Trophoblast cell (in vitro differentiated cells and primary cell): ENCODE measurements around the gene FOXC2.

ENCODE experiments used
- DNase-seq, 2 donors: peaks; one replicate each; pipeline ENCODE4 v3.0.0-alpha.2; 2016
- H2AFZ ChIP-seq: 2 replicates; pipeline ENCODE4 v1.6.1; 2013; ENCODE audit warnings: low read length, moderate library complexity, mild to moderate bottlenecking; ENCODE audit not compliant: insufficient read depth, poor library complexity
- H2AK5ac ChIP-seq: 2 replicates; pipeline ENCODE4 v1.6.1; 2013; ENCODE audit warnings: mild to moderate bottlenecking, low read length
- H2BK120ac ChIP-seq: 2 replicates; pipeline ENCODE4 v1.6.1; 2013; ENCODE audit warnings: low read length, mild to moderate bottlenecking, moderate library complexity; ENCODE audit not compliant: insufficient read depth, poor library complexity
- H2BK12ac ChIP-seq: 2 replicates; pipeline ENCODE4 v1.6.1; 2013; ENCODE audit warnings: mild to moderate bottlenecking, low read length, moderate library complexity
- H2BK5ac ChIP-seq: 2 replicates; pipeline ENCODE4 v1.6.1; 2013; ENCODE audit warnings: low read length, low read depth, moderate library complexity, mild to moderate bottlenecking; ENCODE audit not compliant: poor library complexity
- H3K14ac ChIP-seq: 2 replicates; pipeline ENCODE4 v1.6.1; 2013; ENCODE audit warnings: mild to moderate bottlenecking, low read length
- H3K18ac ChIP-seq: 2 replicates; pipeline ENCODE4 v1.6.1; 2013; ENCODE audit warnings: mild to moderate bottlenecking, low read length
- H3K23ac ChIP-seq: 2 replicates; pipeline ENCODE4 v1.6.1; 2013; ENCODE audit warnings: low read length
- H3K27ac ChIP-seq: 2 replicates; pipeline ENCODE4 v1.5.1; 2013; ENCODE audit warnings: low read depth, mild to moderate bottlenecking, inconsistent platforms, low read length, moderate library complexity
- H3K27me3 ChIP-seq: 2 replicates; pipeline ENCODE4 v1.6.1; 2013; ENCODE audit warnings: inconsistent platforms, mild to moderate bottlenecking, low read length, moderate library complexity; ENCODE audit not compliant: insufficient read depth
- H3K36me3 ChIP-seq, 2 experiments: 1 replicate in 1 of 2; 2 replicates in 1 of 2; pipeline ENCODE4 v1.6.1; 2013; ENCODE audit warnings: low read length in 2 of 2, mild to moderate bottlenecking in 2 of 2, moderate library complexity in 1 of 2; ENCODE audit not compliant: insufficient read depth in 2 of 2, control insufficient read depth in 1 of 2
- H3K4ac ChIP-seq: 2 replicates; pipeline ENCODE4 v1.6.1; 2013; ENCODE audit warnings: low read depth, mild to moderate bottlenecking, low read length, moderate library complexity
- H3K4me1 ChIP-seq, 2 experiments: 1 replicate in 1 of 2; 2 replicates in 1 of 2; pipeline ENCODE4 v1.6.1; 2013; ENCODE audit warnings: low read length in 2 of 2, mild to moderate bottlenecking in 2 of 2, moderate library complexity in 1 of 2; ENCODE audit not compliant: insufficient read depth in 2 of 2, control insufficient read depth in 1 of 2
- H3K4me2 ChIP-seq: 2 replicates; pipeline ENCODE4 v1.6.1; 2013; ENCODE audit warnings: inconsistent platforms, mild to moderate bottlenecking, low read length, moderate library complexity
- H3K4me3 ChIP-seq: 2 replicates; pipeline ENCODE4 v1.5.1; 2013; ENCODE audit warnings: mild to moderate bottlenecking, low read depth, low read length, inconsistent platforms
- H3K79me1 ChIP-seq: one replicate; pipeline ENCODE4 v1.6.1; 2013; ENCODE audit warnings: low read length
- H3K79me2 ChIP-seq: 2 replicates; pipeline ENCODE4 v1.6.1; 2013; ENCODE audit warnings: low read length, mild to moderate bottlenecking; ENCODE audit not compliant: control insufficient read depth, insufficient read depth, poor library complexity
- H3K9ac ChIP-seq: 2 replicates; pipeline ENCODE4 v1.6.1; 2013; ENCODE audit warnings: mild to moderate bottlenecking, low read length
- H3K9me3 ChIP-seq: 2 replicates; pipeline ENCODE4 v1.6.1; 2013; ENCODE audit warnings: low read depth, mild to moderate bottlenecking, control low read depth, inconsistent platforms, low read length; ENCODE audit not compliant: insufficient read depth
- H4K12ac ChIP-seq: 2 replicates; pipeline ENCODE4 v1.6.1; 2013; ENCODE audit warnings: low read depth, mild to moderate bottlenecking, low read length, moderate library complexity
- H4K8ac ChIP-seq: 2 replicates; pipeline ENCODE4 v1.6.1; 2013; ENCODE audit warnings: low read depth, mild to moderate bottlenecking, low read length, moderate library complexity
- H4K91ac ChIP-seq: one replicate; pipeline ENCODE4 v1.6.1; 2013; ENCODE audit warnings: low read depth, mild to moderate bottlenecking, low read length, moderate library complexity
- WGBS: extraction: QIAGEN DNeasy Blood & Tissue Kit; methylation state at CpG from one replicate; pipeline ENCODE4 v1.1.7; 2013; ENCODE audit warnings: missing lambda C conversion rate; ENCODE audit not compliant: insufficient read length, insufficient coverage; ENCODE audit errors: extremely low coverage; 5-methylcytosine and 5-hydroxymethylcytosine counted together

FOXC2 gene

GRCh38 chr16:86611525-86611855 lies 44.9 kb downstream of the FOXC2 start:
- no peak overlapping the region for H2AFZ ChIP-seq
- no CpG with 5 or more reads among the region's 7 CpGs for WGBS
- H3K79me1 ChIP-seq, result peaks cover 10% of the 10 kb centered on the region
- no peak overlapping the region for H2BK12ac ChIP-seq
- no peak overlapping the region for H3K18ac ChIP-seq
- H3K4me2 ChIP-seq, result no peak overlapping the region
- H3K14ac ChIP-seq, result no peak overlapping the region
- no peaks in the 10 kb centered on the region for H3K27me3 ChIP-seq
- no peak overlapping the region for H2AK5ac ChIP-seq
- no peaks in the 10 kb centered on the region for H3K79me2 ChIP-seq
- H4K91ac ChIP-seq, result no peak overlapping the region
- no peak overlapping the region for H2BK120ac ChIP-seq
- H3K4me1 ChIP-seq, result peaks cover 7 to 15% of the 10 kb centered on the region in 2 experiments
- H3K27ac ChIP-seq, result no peak overlapping the region
- H3K4ac ChIP-seq, result no peak overlapping the region
- H3K9me3 ChIP-seq, result no peaks in the 10 kb centered on the region
- H4K12ac ChIP-seq, result no peak overlapping the region
- no peak overlapping the region for H3K4me3 ChIP-seq
- H3K9ac ChIP-seq, result no peak overlapping the region
- H4K8ac ChIP-seq, result no peak overlapping the region
- no peaks in the 10 kb centered on the region for H3K36me3 ChIP-seq
- no peak overlapping the region for H3K23ac ChIP-seq
- DNase-seq, result no peak
- no peak overlapping the region for H2BK5ac ChIP-seq

GRCh38 chr16:86611941-86612340 lies 45.3 kb downstream of the FOXC2 start:
- H4K8ac ChIP-seq, result no peak overlapping the region
- no peak overlapping the region for H4K12ac ChIP-seq
- no peak overlapping the region for H2BK5ac ChIP-seq
- H3K4me1 ChIP-seq, result peaks cover 7 to 15% of the 10 kb centered on the region in 2 experiments
- H3K4me2 ChIP-seq, result no peak overlapping the region
- H2BK120ac ChIP-seq, result no peak overlapping the region
- no CpG with 5 or more reads among the region's 3 CpGs for WGBS
- no peak overlapping the region for H3K14ac ChIP-seq
- no peak overlapping the region for H4K91ac ChIP-seq
- H2BK12ac ChIP-seq, result no peak overlapping the region
- no peak overlapping the region for H2AFZ ChIP-seq
- no peaks in the 10 kb centered on the region for H3K27me3 ChIP-seq
- H3K79me2 ChIP-seq, result no peaks in the 10 kb centered on the region
- H3K4me3 ChIP-seq, result no peak overlapping the region
- no peak for DNase-seq
- no peak overlapping the region for H3K23ac ChIP-seq
- no peak overlapping the region for H3K27ac ChIP-seq
- no peak overlapping the region for H2AK5ac ChIP-seq
- peaks cover 10% of the 10 kb centered on the region for H3K79me1 ChIP-seq
- H3K36me3 ChIP-seq, result no peaks in the 10 kb centered on the region
- no peaks in the 10 kb centered on the region for H3K9me3 ChIP-seq
- no peak overlapping the region for H3K18ac ChIP-seq
- no peak overlapping the region for H3K4ac ChIP-seq
- no peak overlapping the region for H3K9ac ChIP-seq

GRCh38 chr16:86614699-86615098 lies 48.1 kb downstream of the FOXC2 start:
- Histone ChIP-seq H3K79me1 (peaks cover 5% of the 10 kb centered on the region), H4K91ac (peak overlapping the region; percentile 48), H3K79me2 (no peaks in the 10 kb centered on the region), H3K4me3 (no peak overlapping the region), H3K9ac (no peak overlapping the region), H3K36me3 (no peaks in the 10 kb centered on the region), H2BK5ac (no peak overlapping the region), H4K12ac (no peak overlapping the region), H3K4me1 (peaks cover 2 to 6% of the 10 kb centered on the region in 2 experiments), H3K18ac (no peak overlapping the region), H3K23ac (no peak overlapping the region), H2BK12ac (peak overlapping the region; percentile 5), H3K4me2 (no peak overlapping the region), H2AFZ (no peak overlapping the region), H3K4ac (no peak overlapping the region), H4K8ac (no peak overlapping the region), H2BK120ac (no peak overlapping the region), H3K14ac (no peak overlapping the region), H3K27me3 (no peaks in the 10 kb centered on the region), H2AK5ac (no peak overlapping the region), H3K9me3 (no peaks in the 10 kb centered on the region), H3K27ac (no peak overlapping the region)
- DNase-seq, result no peak
- WGBS, result no CpG with 5 or more reads among the region's 5 CpGs

GRCh38 chr16:86616906-86617305 lies 50.3 kb downstream of the FOXC2 start:
- Histone ChIP-seq H4K12ac (no peak overlapping the region), H2BK120ac (no peak overlapping the region), H3K4ac (no peak overlapping the region), H3K4me1 (peaks cover 0 to 4% of the 10 kb centered on the region in 2 experiments), H2BK5ac (no peak overlapping the region), H4K91ac (no peak overlapping the region), H3K27ac (no peak overlapping the region), H3K23ac (no peak overlapping the region), H3K14ac (no peak overlapping the region), H3K4me3 (no peak overlapping the region), H3K79me1 (no peaks in the 10 kb centered on the region), H4K8ac (no peak overlapping the region), H2AK5ac (no peak overlapping the region), H3K36me3 (no peaks in the 10 kb centered on the region), H3K4me2 (no peak overlapping the region), H2BK12ac (no peak overlapping the region), H3K79me2 (no peaks in the 10 kb centered on the region), H3K18ac (no peak overlapping the region), H3K27me3 (no peaks in the 10 kb centered on the region), H3K9me3 (peaks cover 2% of the 10 kb centered on the region), H2AFZ (no peak overlapping the region), H3K9ac (no peak overlapping the region)
- DNase-seq, result no peak
- no CpG with 5 or more reads among the region's 5 CpGs for WGBS
